Measurements from ENCODE around the gene GPR137B. TPM values are rescaled to one million over a fixed set of nuclear protein-coding genes. Genes with fewer than 3 reads are reported as not detected.

The GPR137B gene
- total RNA-seq, 1 donor from 2014 or later = 16.0 TPM

DNA sequence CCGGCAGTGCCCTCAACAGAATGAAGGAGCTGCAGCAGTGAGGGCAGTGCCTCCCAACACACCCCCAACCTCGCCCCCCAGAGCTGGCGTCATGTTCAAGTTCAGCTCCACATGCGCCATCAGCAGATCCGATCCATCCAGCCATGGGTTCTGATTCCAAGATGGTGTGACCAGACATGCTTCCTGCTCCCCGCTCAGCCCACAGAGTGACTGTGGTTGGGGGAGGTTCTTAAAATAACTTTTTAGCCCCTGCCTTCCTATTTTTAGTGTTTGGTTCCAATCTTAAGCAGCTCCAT is 30.1 kb upstream of the GPR137B start:
- Mint-ChIP-seq H3K36me3 (no peaks in the 10 kb centered on the region), H3K27me3 (no peaks in the 10 kb centered on the region), H3K4me1 (ENCODE audit: unreplicated experiment) (no peaks in the 10 kb centered on the region), H3K27ac (no peak overlapping the region), H3K4me3 (no peak overlapping the region), H3K9me3 (no peaks in the 10 kb centered on the region)
- TF ChIP-seq, protein P1, sequence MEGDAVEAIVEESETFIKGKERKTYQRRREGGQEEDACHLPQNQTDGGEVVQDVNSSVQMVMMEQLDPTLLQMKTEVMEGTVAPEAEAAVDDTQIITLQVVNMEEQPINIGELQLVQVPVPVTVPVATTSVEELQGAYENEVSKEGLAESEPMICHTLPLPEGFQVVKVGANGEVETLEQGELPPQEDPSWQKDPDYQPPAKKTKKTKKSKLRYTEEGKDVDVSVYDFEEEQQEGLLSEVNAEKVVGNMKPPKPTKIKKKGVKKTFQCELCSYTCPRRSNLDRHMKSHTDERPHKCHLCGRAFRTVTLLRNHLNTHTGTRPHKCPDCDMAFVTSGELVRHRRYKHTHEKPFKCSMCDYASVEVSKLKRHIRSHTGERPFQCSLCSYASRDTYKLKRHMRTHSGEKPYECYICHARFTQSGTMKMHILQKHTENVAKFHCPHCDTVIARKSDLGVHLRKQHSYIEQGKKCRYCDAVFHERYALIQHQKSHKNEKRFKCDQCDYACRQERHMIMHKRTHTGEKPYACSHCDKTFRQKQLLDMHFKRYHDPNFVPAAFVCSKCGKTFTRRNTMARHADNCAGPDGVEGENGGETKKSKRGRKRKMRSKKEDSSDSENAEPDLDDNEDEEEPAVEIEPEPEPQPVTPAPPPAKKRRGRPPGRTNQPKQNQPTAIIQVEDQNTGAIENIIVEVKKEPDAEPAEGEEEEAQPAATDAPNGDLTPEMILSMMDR (conservative IDR thresholded peaks at IDR 0.05) = no peak
- no peak for DNase-seq (ENCODE audit: extremely low spot score, unreplicated experiment)

DNA sequence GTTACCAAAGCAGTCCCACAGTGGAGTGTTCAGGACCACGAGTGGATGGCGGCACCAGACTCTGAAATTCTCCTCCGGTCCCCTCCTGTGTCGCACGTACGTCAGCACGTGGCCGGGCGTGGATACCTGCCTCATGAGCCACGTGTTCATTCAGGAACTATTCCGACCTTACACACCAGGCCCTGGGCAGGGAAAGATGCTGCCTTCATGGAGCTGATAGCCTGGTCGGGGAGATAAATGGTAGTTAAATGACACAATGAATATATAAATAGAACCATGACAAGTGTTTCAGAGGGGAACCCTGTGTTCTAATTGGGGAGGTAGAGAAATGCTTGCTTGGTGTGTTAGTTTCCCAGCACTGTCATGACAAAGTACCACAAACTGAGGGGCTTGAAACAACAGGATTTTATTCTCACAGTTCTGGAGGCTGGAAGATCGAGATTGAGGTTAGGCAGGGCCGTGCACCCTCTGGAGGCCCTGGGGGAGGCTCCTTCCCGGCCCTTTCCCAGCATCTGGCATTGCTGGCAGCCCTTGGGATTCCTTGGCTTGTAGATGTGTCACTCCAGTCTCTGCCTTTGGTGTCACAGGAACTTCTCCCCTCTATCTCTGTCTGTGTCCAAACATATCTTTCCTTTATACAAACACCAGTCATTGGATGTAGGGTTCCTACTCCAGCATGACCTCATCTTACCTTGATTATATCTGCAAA is 28.9 kb upstream of the GPR137B start:
- Mint-ChIP-seq H3K27me3 (no peaks in the 10 kb centered on the region), H3K36me3 (no peaks in the 10 kb centered on the region), H3K4me3 (no peak overlapping the region), H3K4me1 (ENCODE audit: unreplicated experiment) (no peaks in the 10 kb centered on the region), H3K9me3 (no peaks in the 10 kb centered on the region), H3K27ac (no peak overlapping the region)
- TF ChIP-seq, protein P1 (conservative IDR thresholded peaks at IDR 0.05) = no peak
- DNase-seq (ENCODE audit: extremely low spot score, unreplicated experiment) = no peak

DNA sequence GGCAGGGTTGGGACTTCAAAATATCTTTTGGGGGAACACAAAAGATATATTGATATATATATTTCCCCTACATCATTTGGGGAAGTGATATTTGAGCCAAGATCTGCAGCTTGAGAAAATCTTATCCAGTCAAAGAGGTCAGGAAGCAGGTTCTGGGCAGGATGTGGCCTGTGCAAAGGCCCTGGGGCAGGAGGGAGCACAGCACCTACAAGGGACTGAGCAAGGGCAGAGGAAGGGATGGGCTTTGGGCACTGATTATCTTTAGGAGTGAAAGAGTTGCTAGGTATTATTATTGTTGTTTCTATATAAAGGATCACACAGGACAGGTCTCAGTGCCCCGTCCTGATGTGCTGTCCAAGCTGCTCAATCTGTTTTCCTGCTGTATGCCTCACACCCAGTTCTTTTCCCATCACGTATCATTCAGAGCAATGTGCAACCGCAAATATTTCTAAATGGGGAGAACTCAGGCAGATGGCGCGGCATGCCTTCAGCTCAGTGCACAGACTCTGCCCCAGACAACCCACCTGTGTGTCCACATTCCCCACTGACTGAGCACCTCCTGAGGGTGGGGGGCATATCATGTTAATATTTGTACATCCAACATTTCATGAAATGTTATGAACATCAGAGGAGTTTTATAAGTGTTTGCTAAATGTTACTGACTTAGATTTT is 28.1 kb upstream of the GPR137B start:
- Mint-ChIP-seq H3K36me3 (no peaks in the 10 kb centered on the region), H3K4me1 (ENCODE audit: unreplicated experiment) (no peaks in the 10 kb centered on the region), H3K27ac (no peak overlapping the region), H3K9me3 (no peaks in the 10 kb centered on the region), H3K27me3 (no peaks in the 10 kb centered on the region), H3K4me3 (no peak overlapping the region)
- TF ChIP-seq, protein P1 (conservative IDR thresholded peaks at IDR 0.05) = no peak
- DNase-seq (ENCODE audit: extremely low spot score, unreplicated experiment) = no peak

DNA sequence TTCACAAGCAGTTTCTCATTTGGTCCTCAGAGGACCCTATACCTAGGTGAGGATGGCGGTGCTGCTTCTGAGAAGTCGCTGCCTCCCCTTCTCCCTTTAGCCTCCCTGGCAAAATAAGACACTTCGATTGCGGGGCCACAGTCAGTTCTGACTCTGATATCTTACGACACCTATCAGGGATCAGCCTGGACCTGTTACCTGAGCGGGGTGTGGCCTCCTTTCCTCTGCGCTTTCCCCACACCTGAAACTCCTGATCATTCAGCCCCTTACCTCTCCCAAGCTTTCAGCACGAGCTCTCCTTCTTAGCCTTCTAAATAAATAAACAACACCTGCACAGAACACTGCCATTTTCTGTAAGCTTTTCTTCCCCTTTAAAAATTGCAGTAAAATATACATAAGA is 24.6 kb upstream of the GPR137B start:
- TF ChIP-seq, protein P1 (conservative IDR thresholded peaks at IDR 0.05) = no peak
- no peaks in the 10 kb centered on the region for H3K36me3 Mint-ChIP-seq
- peaks cover 13% of the 10 kb centered on the region for H3K4me1 Mint-ChIP-seq (ENCODE audit: unreplicated experiment)
- no peaks in the 10 kb centered on the region for H3K27me3 Mint-ChIP-seq
- H3K27ac Mint-ChIP-seq = no peak overlapping the region
- H3K4me3 Mint-ChIP-seq = no peak overlapping the region
- no peak for DNase-seq (ENCODE audit: extremely low spot score, unreplicated experiment)
- no peaks in the 10 kb centered on the region for H3K9me3 Mint-ChIP-seq

DNA sequence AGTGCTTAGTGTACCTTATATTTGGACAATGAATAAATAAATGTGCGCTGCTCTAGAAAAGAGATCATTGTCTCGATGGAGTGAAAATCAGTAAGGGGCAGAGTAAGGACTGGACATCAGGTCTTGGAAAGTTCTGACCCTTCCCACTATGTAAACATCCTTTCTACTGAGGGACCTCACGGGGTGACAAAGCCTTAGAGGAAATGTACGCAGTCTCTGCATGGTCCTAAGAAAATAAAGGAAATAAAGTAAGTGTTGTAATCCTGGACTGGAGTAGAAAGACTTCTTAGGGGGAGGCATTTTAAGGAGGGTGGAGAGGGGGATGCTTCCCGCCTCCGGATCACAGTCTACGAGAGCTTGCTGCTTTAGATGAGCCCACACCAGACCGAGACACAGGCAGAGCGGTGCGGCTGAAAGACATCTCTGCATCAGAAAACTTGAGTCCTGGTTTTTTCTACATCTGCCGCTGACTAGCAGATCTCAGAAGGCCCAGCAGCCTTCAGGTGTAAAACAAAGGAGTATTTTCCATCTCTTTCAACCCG is 22.3 kb upstream of the GPR137B start:
- H3K27me3 Mint-ChIP-seq = no peaks in the 10 kb centered on the region
- no peak overlapping the region for H3K27ac Mint-ChIP-seq
- no peaks in the 10 kb centered on the region for H3K36me3 Mint-ChIP-seq
- TF ChIP-seq, protein P1 (conservative IDR thresholded peaks at IDR 0.05) = no peak
- no peak overlapping the region for H3K4me3 Mint-ChIP-seq
- H3K4me1 Mint-ChIP-seq (ENCODE audit: unreplicated experiment) = peaks cover 20% of the 10 kb centered on the region
- no peaks in the 10 kb centered on the region for H3K9me3 Mint-ChIP-seq
- DNase-seq (ENCODE audit: extremely low spot score, unreplicated experiment) = no peak

Data from type B pancreatic cell (in vitro differentiated cells).